Parathyroid adenoma (tissue), 2 donors: ENCODE data around the gene LHPP.
A peak's percentile ranks its signal among the peaks of the same experiment; 100 is the strongest.

Experiments
- H2AFZ ChIP-seq: fragments of 300-600 bp; sonication (generic); one replicate; pipeline ENCODE4 v1.7.0; 2017; ENCODE audit warnings: antibody characterized with exemption, mild to moderate bottlenecking
- H3K27ac ChIP-seq: fragments of 300-600 bp; sonication (generic); one replicate; pipeline ENCODE4 v1.7.0; 2017
- H3K27me3 ChIP-seq: fragments of 300-600 bp; sonication (generic); one replicate; pipeline ENCODE4 v1.7.0; 2017; ENCODE audit warnings: low read length; ENCODE audit not compliant: control insufficient read depth, insufficient read depth
- H3K36me3 ChIP-seq: fragments of 300-600 bp; sonication (generic); one replicate; pipeline ENCODE4 v1.7.0; 2017; ENCODE audit warnings: low read length; ENCODE audit not compliant: control insufficient read depth, insufficient read depth
- H3K4me1 ChIP-seq: fragments of 300-600 bp; sonication (generic); one replicate; pipeline ENCODE4 v1.7.0; 2017; ENCODE audit warnings: control low read depth
- H3K4me2 ChIP-seq: fragments of 300-600 bp; sonication (generic); one replicate; pipeline ENCODE4 v1.7.0; 2017; ENCODE audit warnings: low read length
- H3K4me3 ChIP-seq: fragments of 300-600 bp; sonication (generic); one replicate; pipeline ENCODE4 v1.7.0; 2017; ENCODE audit warnings: low read depth, low read length
- H3K79me2 ChIP-seq: fragments of 300-600 bp; sonication (generic); one replicate; pipeline ENCODE4 v1.7.0; 2017; ENCODE audit warnings: control low read depth
- H3K9ac ChIP-seq: fragments of 300-600 bp; sonication (generic); one replicate; pipeline ENCODE4 v1.7.0; 2017; ENCODE audit warnings: mild to moderate bottlenecking
- H3K9me3 ChIP-seq: fragments of 300-600 bp; sonication (generic); one replicate; pipeline ENCODE4 v1.7.0; 2017; ENCODE audit warnings: low read length; ENCODE audit not compliant: control insufficient read depth
- TF ChIP-seq, protein P1 (sequence below): fragments of 300-600 bp; sonication (generic); IDR thresholded peaks from one replicate; pipeline ENCODE4 v1.7.0; 2017; ENCODE audit warnings: antibody characterized with exemption, mild to moderate bottlenecking
- donor health status: primary hyperparathyroidism.

Gene LHPP

DNA sequence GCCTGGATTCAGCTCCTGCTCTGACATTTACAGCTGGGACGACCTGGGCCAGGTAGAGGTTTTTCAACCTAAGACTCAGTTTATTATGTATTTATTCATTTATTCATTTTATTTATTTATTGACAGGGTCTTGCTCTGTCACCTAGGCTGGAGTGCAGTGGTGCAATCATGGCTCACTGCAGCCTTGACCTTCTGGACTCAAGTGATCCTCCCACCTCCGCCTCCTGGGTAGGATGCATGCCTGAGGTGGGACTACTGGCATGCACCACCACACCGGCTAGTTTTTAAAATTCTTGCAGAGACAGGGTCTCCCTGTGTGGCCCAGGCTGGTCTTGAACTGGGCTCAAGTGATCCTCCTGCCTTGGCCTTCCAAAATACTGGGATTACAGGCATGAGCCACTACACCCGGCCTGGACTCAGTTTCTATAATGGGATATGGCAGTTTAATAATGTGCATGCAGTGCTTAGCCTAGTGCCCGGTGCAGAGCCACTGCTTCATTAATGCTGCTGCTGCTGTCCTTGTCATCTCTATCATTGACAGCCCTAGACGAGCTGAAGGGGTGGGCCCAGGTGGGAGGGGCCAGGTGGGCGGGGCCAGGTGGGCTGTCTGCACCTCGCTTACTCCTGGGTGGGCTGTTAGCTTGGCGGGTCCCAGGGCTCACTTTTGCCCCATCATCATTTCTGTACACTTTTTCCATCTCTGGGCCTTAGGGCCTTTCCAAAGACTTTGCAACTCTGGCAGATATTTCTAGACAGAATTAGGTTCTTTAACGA is 92.6 kb downstream of the LHPP start:
- Histone ChIP-seq H3K4me2 (no peak overlapping the region), H3K4me1 (no peaks in the 10 kb centered on the region), H3K79me2 (no peaks in the 10 kb centered on the region), H3K27ac (no peak overlapping the region), H3K27me3 (no peaks in the 10 kb centered on the region), H2AFZ (no peak overlapping the region), H3K9me3 (no peaks in the 10 kb centered on the region), H3K9ac (no peak overlapping the region), H3K4me3 (no peak overlapping the region), H3K36me3 (no peaks in the 10 kb centered on the region)
- TF ChIP-seq, protein P1, sequence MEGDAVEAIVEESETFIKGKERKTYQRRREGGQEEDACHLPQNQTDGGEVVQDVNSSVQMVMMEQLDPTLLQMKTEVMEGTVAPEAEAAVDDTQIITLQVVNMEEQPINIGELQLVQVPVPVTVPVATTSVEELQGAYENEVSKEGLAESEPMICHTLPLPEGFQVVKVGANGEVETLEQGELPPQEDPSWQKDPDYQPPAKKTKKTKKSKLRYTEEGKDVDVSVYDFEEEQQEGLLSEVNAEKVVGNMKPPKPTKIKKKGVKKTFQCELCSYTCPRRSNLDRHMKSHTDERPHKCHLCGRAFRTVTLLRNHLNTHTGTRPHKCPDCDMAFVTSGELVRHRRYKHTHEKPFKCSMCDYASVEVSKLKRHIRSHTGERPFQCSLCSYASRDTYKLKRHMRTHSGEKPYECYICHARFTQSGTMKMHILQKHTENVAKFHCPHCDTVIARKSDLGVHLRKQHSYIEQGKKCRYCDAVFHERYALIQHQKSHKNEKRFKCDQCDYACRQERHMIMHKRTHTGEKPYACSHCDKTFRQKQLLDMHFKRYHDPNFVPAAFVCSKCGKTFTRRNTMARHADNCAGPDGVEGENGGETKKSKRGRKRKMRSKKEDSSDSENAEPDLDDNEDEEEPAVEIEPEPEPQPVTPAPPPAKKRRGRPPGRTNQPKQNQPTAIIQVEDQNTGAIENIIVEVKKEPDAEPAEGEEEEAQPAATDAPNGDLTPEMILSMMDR = no peak

DNA sequence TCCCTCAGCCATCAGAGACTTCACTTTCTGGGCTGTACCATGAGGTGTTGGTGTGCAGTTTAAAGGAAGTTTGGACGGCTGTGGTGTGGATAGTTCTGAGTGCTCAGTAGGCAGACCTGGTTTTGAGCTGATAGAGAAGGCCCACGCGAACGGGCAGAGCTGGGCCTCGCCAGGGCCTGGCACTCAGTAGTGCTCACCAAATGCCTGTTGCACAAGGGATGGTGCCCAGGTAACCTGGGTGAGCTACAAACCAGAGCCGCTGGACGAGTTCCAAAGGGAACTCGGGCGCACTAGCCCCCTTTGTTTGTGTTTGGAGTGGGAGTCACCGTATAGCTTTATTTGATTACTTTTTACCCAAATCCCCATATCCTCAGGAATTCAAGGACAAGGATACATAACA is 95.5 kb downstream of the LHPP start:
- Histone ChIP-seq H3K4me2 (no peak overlapping the region), H3K9me3 (no peaks in the 10 kb centered on the region), H3K9ac (no peak overlapping the region), H3K4me1 (no peaks in the 10 kb centered on the region), H3K79me2 (no peaks in the 10 kb centered on the region), H3K36me3 (no peaks in the 10 kb centered on the region), H3K27me3 (no peaks in the 10 kb centered on the region), H2AFZ (no peak overlapping the region), H3K4me3 (no peak overlapping the region), H3K27ac (no peak overlapping the region)
- TF ChIP-seq, protein P1 = no peak

DNA sequence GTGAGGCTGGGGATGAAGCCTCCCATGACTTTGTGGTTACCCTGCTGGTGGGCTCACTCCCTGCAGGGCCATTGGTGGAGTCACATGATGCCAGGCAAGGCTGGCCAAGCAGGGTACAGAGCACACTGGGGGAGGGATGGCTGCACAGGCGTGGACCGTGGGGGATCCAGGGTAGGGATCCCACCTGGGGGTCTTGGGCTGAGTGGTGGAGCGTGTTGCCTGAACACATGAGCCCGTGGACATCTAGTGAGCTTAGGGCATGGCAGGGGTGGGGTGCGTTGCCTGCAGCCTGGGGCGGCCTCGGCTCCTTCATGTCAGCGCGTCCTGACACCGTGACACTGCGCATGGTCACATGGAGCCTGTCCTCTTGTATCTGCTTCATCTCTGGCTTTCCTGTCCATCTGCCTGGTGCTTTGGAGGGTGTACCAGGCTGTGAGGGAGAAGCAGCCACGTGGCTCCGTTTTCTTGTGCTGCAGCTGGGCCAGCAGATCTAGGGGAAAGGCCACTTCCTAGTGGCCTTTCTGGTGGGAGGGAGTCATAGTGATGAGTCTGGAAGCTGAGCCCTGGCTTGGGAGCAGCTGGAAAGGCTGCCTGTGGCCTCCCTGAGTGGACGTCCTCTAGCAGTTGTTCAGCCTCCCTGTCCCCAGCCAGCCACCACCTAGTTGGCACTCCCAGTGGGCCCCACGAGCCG is 96.2 kb downstream of the LHPP start:
- TF ChIP-seq, protein P1 = no peak
- H3K9me3 ChIP-seq = no peaks in the 10 kb centered on the region
- no peaks in the 10 kb centered on the region for H3K4me1 ChIP-seq
- H3K4me3 ChIP-seq = no peak overlapping the region
- no peaks in the 10 kb centered on the region for H3K27me3 ChIP-seq
- H3K27ac ChIP-seq = no peak overlapping the region
- no peaks in the 10 kb centered on the region for H3K36me3 ChIP-seq
- no peak overlapping the region for H3K9ac ChIP-seq
- H3K4me2 ChIP-seq = no peak overlapping the region
- H2AFZ ChIP-seq = no peak overlapping the region
- H3K79me2 ChIP-seq = no peaks in the 10 kb centered on the region

DNA sequence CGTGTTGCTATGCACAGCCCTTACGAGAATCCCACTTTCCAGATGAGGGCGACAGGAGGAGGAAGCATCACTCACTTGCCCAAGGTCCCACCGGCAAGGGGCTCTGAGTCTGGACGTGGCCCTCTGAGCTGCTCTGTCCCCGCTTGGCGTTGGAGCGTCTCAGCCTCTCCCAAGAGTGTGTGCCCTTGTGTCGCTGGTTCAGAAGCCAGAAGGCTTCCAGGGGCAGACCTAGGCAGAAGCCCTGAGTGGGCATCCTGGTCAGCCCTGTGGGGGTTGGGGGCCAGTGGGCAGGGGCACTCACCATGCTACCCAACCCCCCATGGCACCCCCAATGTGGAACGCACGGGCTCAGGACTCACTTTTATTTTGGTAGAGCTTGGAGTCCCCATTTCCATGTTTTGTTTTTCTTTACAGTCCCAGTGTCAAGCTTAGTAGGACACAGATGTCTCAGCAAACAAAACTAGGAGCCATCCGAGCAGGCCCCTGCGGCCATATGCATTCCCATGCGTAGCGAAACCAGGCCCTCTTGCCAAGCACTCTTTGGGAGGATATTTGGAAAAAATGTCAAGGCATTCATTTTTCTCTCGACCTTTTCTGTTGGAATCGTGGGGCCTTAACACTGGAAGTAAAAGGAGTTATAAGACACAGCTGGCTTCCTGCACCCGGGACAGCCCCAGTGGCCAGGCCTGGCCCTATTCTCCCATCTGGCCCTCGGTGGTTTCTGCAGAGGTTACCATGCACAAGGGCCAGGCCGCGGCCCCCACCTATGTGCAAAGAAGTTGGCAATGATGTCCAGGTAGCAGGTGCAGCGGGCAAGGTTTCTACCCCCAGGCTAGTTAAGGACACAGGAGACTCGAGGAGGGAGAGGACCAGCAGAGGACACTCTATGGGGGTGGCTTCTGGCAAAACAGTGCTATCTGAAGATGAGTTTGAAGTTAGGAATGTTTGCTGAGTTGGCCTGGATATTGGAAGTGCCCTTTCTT is 97.0 kb downstream of the LHPP start:
- H2AFZ ChIP-seq = no peak overlapping the region
- no peak overlapping the region for H3K4me3 ChIP-seq
- H3K27me3 ChIP-seq = no peaks in the 10 kb centered on the region
- TF ChIP-seq, protein P1 = no peak
- H3K9me3 ChIP-seq = no peaks in the 10 kb centered on the region
- H3K4me1 ChIP-seq = no peaks in the 10 kb centered on the region
- no peaks in the 10 kb centered on the region for H3K79me2 ChIP-seq
- no peak overlapping the region for H3K4me2 ChIP-seq
- H3K36me3 ChIP-seq = no peaks in the 10 kb centered on the region
- no peak overlapping the region for H3K9ac ChIP-seq
- H3K27ac ChIP-seq = peak overlapping the region; percentile 21
